HepG2 (cell line): ENCODE data around the gene FBXW8. TPM values are rescaled to one million over a fixed set of nuclear protein-coding genes. Genes with fewer than 3 reads are reported as not detected.

Experiments used
- ASH2L ChIP-seq: fragments of 300-600, 200-600 bp; sonication (generic); IDR thresholded peaks from 2 replicates; pipeline ENCODE4 v1.7.0; 2017; ENCODE audit warnings: low read depth, mild to moderate bottlenecking, moderate library complexity, mixed read lengths, low read length; ENCODE audit not compliant: insufficient read length
- BATF2 ChIP-seq: sonication (generic); formaldehyde crosslinking; IDR thresholded peaks from 2 replicates; pipeline ENCODE4 v1.8.0; 2022; ENCODE audit warnings: mild to moderate bottlenecking, missing genetic modification reagents, moderate library complexity
- DZIP1 ChIP-seq: sonication (generic); formaldehyde crosslinking; IDR thresholded peaks from 2 replicates; pipeline ENCODE4 v1.5.0; 2020; ENCODE audit warnings: mild to moderate bottlenecking, missing genetic modification reagents
- FOXA3 ChIP-seq: IDR thresholded peaks from 2 replicates; pipeline ENCODE4 v1.6.1; 2016; ENCODE audit warnings: missing genetic modification reagents, missing compliant biosample characterization
- FOXK2 ChIP-seq: fragments of 450-650 bp; IDR thresholded peaks from 2 replicates; pipeline ENCODE4 v1.6.1; 2016
- FUBP1 ChIP-seq: sonication (generic); formaldehyde crosslinking; IDR thresholded peaks from 2 replicates; pipeline ENCODE4 v1.5.1; 2020; ENCODE audit warnings: missing genetic modification reagents, mild to moderate bottlenecking, borderline replicate concordance
- GZF1 ChIP-seq: sonication (generic); formaldehyde crosslinking; IDR thresholded peaks from 2 replicates; pipeline ENCODE4 v1.5.1; 2020; ENCODE audit warnings: mild to moderate bottlenecking, missing genetic modification reagents
- HDAC6 ChIP-seq: fragments of 200-600 bp; sonication (generic); IDR thresholded peaks from 2 replicates; pipeline ENCODE4 v1.7.0; 2017; ENCODE audit warnings: mild to moderate bottlenecking, antibody characterized with exemption, low read length, low read depth
- NCOA2 ChIP-seq: sonication (generic); formaldehyde crosslinking; IDR thresholded peaks from 2 replicates; pipeline ENCODE4 v1.8.0; 2022; ENCODE audit warnings: inconsistent platforms
- SATB2 ChIP-seq: sonication (generic); formaldehyde crosslinking; IDR thresholded peaks from 2 replicates; pipeline ENCODE4 v1.5.0; 2020; ENCODE audit warnings: missing genetic modification reagents
- SCMH1 ChIP-seq: sonication (generic); formaldehyde crosslinking; IDR thresholded peaks from 2 replicates; pipeline ENCODE4 v1.9.0; 2021; ENCODE audit warnings: missing genetic modification reagents, mild to moderate bottlenecking, borderline replicate concordance
- TEAD3 ChIP-seq: optimal IDR thresholded peaks from 2 replicates; pipeline ENCODE3; 2016; ENCODE audit warnings: borderline replicate concordance
- TP53 ChIP-seq: sonication (generic); formaldehyde crosslinking; conservative IDR thresholded peaks from 2 replicates; pipeline ENCODE4 v1.4.0; 2020; ENCODE audit warnings: missing genetic modification reagents
- ZBTB25 ChIP-seq: IDR thresholded peaks from 2 replicates; pipeline ENCODE4 v1.6.1; 2018; ENCODE audit warnings: missing genetic modification reagents
- ZNF335 ChIP-seq: sonication (generic); formaldehyde crosslinking; IDR thresholded peaks from 2 replicates; pipeline ENCODE4 v1.4.0; 2020; ENCODE audit warnings: missing genetic modification reagents
- ZNF367 ChIP-seq: sonication (generic); formaldehyde crosslinking; IDR thresholded peaks from 2 replicates; pipeline ENCODE4 v1.4.0; 2020; ENCODE audit warnings: missing genetic modification reagents, borderline replicate concordance
- ZNF546 ChIP-seq: sonication (generic); formaldehyde crosslinking; conservative IDR thresholded peaks from 2 replicates; pipeline ENCODE4 v1.8.1; 2023; ENCODE audit warnings: mild to moderate bottlenecking, missing genetic modification reagents
- ZNF597 ChIP-seq: sonication (generic); formaldehyde crosslinking; IDR thresholded peaks from 2 replicates; pipeline ENCODE4 v1.5.0; 2020; ENCODE audit warnings: missing genetic modification reagents
- ZNF639 ChIP-seq: conservative IDR thresholded peaks from 2 replicates; pipeline ENCODE4 v1.6.1; 2018; ENCODE audit warnings: missing genetic modification reagents
- ZNF781 ChIP-seq: sonication (generic); formaldehyde crosslinking; IDR thresholded peaks from 2 replicates; pipeline ENCODE4 v1.5.1; 2020; ENCODE audit warnings: borderline replicate concordance, mild to moderate bottlenecking, missing genetic modification reagents; ENCODE audit errors: not compliant biosample characterization
- ZNF839 ChIP-seq: sonication (generic); formaldehyde crosslinking; IDR thresholded peaks from 2 replicates; pipeline ENCODE4 v1.4.0; 2020; ENCODE audit warnings: missing genetic modification reagents, mild to moderate bottlenecking, borderline replicate concordance
- ZNF841 ChIP-seq: sonication (generic); formaldehyde crosslinking; IDR thresholded peaks from 2 replicates; pipeline ENCODE4 v1.8.1; 2023; ENCODE audit warnings: missing genetic modification reagents, borderline replicate concordance
- ZNF850 ChIP-seq: sonication (generic); formaldehyde crosslinking; conservative IDR thresholded peaks from 2 replicates; pipeline ENCODE4 v1.9.0; 2021; ENCODE audit warnings: mild to moderate bottlenecking, missing genetic modification reagents
- polyA plus RNA-seq, 8 experiments: library from polyadenylated mRNA; depleted of rRNA in 3 of 8; stranded (reverse) in 7 of 8; unstranded in 1 of 8; fragments of >200 nt; fragmentation: Illumina TruSeq in 4 of 8; extraction: Trizol in 4 of 8; gene quantifications; 2 replicates each; pipeline versions ENCODE4 v1.2.1 to v1.2.3, GENCODE V29; 2011 to 2016; ENCODE audit warnings: low read depth in 4 of 8, missing spikeins in 1 of 8, mixed read lengths in 1 of 8; ENCODE audit not compliant: insufficient read depth in 1 of 8
- total RNA-seq, 5 experiments: library from RNA; depleted of rRNA; stranded (reverse); fragments of >200 nt; fragmentation: Illumina TruSeq; extraction: Trizol; gene quantifications; 2 replicates each; pipeline ENCODE4 v1.2.3, GENCODE V29; 2016; ENCODE audit warnings: low read depth in 1 of 5

Gene FBXW8
- total and polyA plus RNA-seq, 2 of the 13 experiments (the other 11 are each of a cell fraction or from before 2014, with no cell fraction given): 5.1 to 5.9 TPM

GRCh38 chr12:116916714-116917114 is 6.0 kb downstream of the FBXW8 start (continued):
- TF ChIP-seq ZNF546 (CRISPR knock-in tag) (no peak), SCMH1 (no peak), ASH2L (peak; percentile 66), FUBP1 (no peak), SATB2 (CRISPR knock-in tag) (no peak), FOXA3 (CRISPR knock-in tag) (peak; percentile 62), ZNF639 (CRISPR knock-in tag) (0 out of 2 replicates have a peak, but pooled peaks have one; percentile 27), NCOA2 (no peak), ZBTB25 (peak; percentile 58; the same call in 1 of the 2 replicates), BATF2 (CRISPR knock-in tag) (no peak), HDAC6 (no peak), FOXK2 (peak; percentile 67), GZF1 (no peak), ZNF335 (CRISPR knock-in tag) (no peak), TP53 (CRISPR knock-in tag) (no peak), DZIP1 (CRISPR knock-in tag) (no peak), ZNF839 (CRISPR knock-in tag) (no peak), ZNF781 (CRISPR knock-in tag) (no peak), TEAD3 (peak; percentile 34), ZNF597 (CRISPR knock-in tag) (no peak), ZNF841 (no peak), ZNF367 (CRISPR knock-in tag) (no peak), ZNF850 (CRISPR knock-in tag) (no peak)
